ENCODE results near the gene DBF4.
"Not testable (repeated sequence)": the region's sequence is repeated elsewhere in the genome, so short reads cannot be mapped to it uniquely, and the experiment has no call there.

The DBF4 gene

DNA sequence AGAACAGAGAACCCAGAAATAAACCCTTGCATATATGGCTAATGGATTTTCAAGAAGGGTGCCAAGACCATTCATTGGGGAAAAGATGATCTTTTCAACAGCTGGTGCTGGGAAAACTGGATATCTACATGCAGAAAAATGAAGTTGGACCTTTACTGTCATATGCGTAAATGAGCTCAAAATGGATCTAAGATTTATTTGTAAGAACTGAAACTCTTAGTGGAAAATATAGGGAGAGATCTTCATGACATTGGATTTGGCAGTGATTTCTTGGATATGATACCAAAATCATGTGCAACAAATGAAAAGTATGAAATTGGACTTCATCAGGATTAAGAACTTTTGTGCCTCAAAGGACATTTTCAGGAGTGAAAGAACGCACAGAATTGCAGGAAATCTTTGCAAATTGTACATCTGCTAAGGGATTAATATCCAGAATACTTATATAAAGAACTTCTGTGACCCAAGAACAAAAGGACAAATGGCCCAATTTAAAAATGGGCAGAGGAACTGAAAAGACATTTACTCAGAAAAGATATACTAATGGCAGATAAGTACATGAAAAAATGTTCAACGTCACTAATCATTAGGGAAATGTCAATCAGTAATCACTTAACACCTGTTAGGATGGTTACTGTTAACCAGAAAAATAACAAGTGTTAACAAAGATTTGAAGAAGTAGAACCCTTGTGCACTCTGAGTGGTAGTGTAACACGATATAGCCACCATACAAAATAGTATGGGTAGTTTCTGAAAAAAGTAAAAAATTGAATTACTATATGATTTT lies 6.1 kb downstream of the DBF4 start:
- no peak for DNase-seq (ENCODE audit: low read depth, low spot score)

- DNase-seq (ENCODE audit: low read depth, low spot score) = no peak
Observed at GRCh38 chr7:87885018-87885417, 8.7 kb downstream of the DBF4 start.

DNA sequence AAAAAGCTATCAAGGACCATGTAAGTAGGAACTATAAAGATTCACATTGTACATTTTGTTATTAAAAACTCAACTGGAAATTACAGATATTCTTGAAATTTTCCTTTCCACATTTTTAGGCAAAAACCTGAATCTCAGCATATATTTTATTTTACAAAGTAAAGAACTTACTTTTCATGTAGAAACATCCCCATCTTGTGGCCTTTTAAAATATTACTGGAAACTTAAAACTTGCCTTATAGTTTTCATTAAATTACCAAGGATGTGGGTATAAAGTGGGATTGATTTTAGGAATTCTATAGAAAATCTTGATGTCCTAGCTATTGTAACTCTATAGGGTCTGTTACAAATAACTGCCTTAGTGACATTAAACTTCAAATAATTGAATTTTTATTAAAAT lies 10.6 kb downstream of the DBF4 start:
- no peak for DNase-seq (ENCODE audit: low read depth, low spot score)

- no peak for DNase-seq (ENCODE audit: low read depth, low spot score)
Observed at GRCh38 chr7:87895363-87895762, 19.1 kb downstream of the DBF4 start.

DNA sequence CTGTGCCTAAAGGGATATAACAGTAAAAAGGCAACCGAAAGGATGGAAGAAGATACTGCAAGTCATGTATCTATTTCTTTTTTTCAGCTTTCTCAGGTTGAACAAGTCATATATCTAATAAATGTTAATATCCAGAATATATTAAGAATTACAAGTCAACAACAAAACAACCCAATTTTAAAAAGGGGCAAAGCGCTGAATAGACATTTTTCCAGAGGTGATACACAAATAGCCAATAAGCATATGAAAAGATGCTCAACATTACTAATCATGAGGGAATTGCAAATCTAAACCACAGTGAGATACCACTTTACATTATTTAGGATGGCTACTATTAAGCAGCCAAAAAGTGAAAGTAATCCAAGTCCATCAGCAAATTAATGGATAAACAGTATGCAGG lies 23.0 kb downstream of the DBF4 start:
- DNase-seq (ENCODE audit: low read depth, low spot score) = no peak

- DNase-seq (ENCODE audit: low read depth, low spot score) = not testable (repeated sequence)
Observed at GRCh38 chr7:87907136-87907906, 31.0 kb downstream of the DBF4 start.

GRCh38 chr7:87908814-87909213 lies 32.5 kb downstream of the DBF4 start:
- DNase-seq (ENCODE audit: low read depth, low spot score) = not testable (repeated sequence)

DNA sequence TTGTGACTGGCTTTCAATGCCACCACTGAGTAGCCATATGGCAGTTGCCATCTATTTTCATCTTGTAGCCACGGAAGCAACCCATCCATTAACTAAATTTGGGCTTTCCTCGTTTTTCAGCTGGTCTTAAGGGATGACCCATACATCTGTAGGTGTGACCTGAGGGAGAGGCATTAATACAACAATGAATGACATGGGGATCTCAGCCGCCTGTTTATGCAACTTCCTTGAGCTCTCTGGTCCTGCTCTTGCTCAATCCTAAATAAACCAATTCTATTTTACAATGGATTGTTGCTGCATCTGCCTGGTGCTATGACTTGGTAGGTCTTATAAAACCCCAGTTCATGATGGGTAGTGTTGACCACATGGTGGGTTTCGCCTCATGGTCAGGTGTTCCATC lies 35.8 kb downstream of the DBF4 start:
- DNase-seq (ENCODE audit: low read depth, low spot score) = no peak

- no peak for DNase-seq (ENCODE audit: low read depth, low spot score)
Observed at GRCh38 chr7:87918740-87919139, 42.4 kb downstream of the DBF4 start.

GRCh38 chr7:87919875-87920274 lies 43.6 kb downstream of the DBF4 start:
- DNase-seq (ENCODE audit: low read depth, low spot score) = no peak

- DNase-seq (ENCODE audit: low read depth, low spot score) = no peak
Observed at GRCh38 chr7:87920578-87920977, 44.3 kb downstream of the DBF4 start.

- DNase-seq (ENCODE audit: low read depth, low spot score) = not testable (repeated sequence)
Observed at GRCh38 chr7:87922759-87923395, 46.6 kb downstream of the DBF4 start.

GRCh38 chr7:87926581-87927461 lies 50.5 kb downstream of the DBF4 start:
- no peak for DNase-seq (ENCODE audit: low read depth, low spot score)

GRCh38 chr7:87933605-87933952 lies 57.3 kb downstream of the DBF4 start:
- no peak for DNase-seq (ENCODE audit: low read depth, low spot score)

- DNase-seq (ENCODE audit: low read depth, low spot score) = peak; percentile 71
Observed at GRCh38 chr7:87933953-87934698, 57.8 kb downstream of the DBF4 start, which contains the start of gene ADAM22. Gene ADAM22, plus strand, starts transcription at chr7:87934251. Its CDS starts 215 bp downstream, at chr7:87934466.

- DNase-seq (ENCODE audit: low read depth, low spot score) = no peak
Observed at GRCh38 chr7:87934699-87935383, 58.5 kb downstream of the DBF4 start.

DNA sequence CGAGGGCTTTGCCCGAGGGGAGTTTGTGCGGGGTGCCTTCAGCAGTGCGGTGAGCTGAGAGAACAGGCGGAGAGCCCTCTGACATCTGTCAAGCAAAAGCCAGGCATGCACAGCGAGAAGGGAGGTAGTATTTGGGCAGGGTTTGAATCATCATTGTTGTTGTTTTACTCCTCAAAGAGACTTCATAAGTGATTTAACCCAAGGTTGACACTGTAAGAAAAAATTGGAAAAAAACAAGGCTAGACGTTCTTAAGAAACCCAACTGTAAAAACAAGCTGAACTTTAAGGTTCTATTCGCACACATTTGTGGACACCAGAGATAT lies 59.1 kb downstream of the DBF4 start:
- DNase-seq (ENCODE audit: low read depth, low spot score) = no peak

- no peak for DNase-seq (ENCODE audit: low read depth, low spot score)
Observed at GRCh38 chr7:87941138-87941537, 64.8 kb downstream of the DBF4 start.

DNA sequence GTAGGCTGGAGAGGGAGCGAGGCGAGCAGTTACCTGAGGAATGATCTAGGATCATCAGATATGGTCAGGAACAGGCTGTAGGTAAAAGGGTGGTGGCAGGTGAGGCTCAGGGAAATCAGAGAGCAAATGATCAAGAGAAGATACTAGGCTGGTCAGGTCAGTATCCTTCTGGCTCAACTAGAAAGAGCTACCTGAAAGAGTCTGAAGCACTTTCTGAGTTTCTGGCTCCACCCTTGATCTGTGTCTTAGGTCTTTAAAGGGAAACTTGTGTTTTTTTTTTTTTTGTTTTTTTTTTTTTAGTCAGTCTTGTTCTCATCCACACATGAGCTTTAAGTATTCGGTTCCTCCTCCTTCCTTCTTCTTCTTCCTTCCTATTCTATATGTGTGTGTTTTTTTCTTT lies 68.3 kb downstream of the DBF4 start:
- no peak for DNase-seq (ENCODE audit: low read depth, low spot score)

GRCh38 chr7:87945926-87946325 lies 69.6 kb downstream of the DBF4 start:
- not testable (repeated sequence) for DNase-seq (ENCODE audit: low read depth, low spot score)

All from activated naive CD8-positive, alpha-beta T cell treated with anti-CD3 and anti-CD28 coated beads, Interleukin-2, amount 50 U/mL, for 16 hours (primary cell).